BE2C (cell line): Measurements from ENCODE around the gene FCSK.
"Not testable (repeated sequence)": the region's sequence is repeated elsewhere in the genome, so short reads cannot be mapped to it uniquely, and the experiment has no call there.

Source experiments
- DNase-seq: peaks from one replicate; pipeline ENCODE4 v3.0.0-alpha.2; 2020
- H3K27me3 ChIP-seq: fragments of 250-450 bp; sonication (Bioruptor Pico); 2 replicates; pipeline ENCODE4 v1.5.1; 2020; ENCODE audit warnings: mild to moderate bottlenecking
- H3K36me3 ChIP-seq: fragments of 250-450 bp; sonication (Bioruptor Pico); 2 replicates; pipeline ENCODE4 v1.5.1; 2020; ENCODE audit warnings: mild to moderate bottlenecking
- H3K4me1 ChIP-seq: fragments of 250-450 bp; sonication (Bioruptor Pico); 2 replicates; pipeline ENCODE4 v1.5.1; 2020
- H3K4me3 ChIP-seq: 2 replicates; pipeline ENCODE4 v1.5.1; 2011; ENCODE audit warnings: low read depth, low read length
- H3K9me3 ChIP-seq: fragments of 250-450 bp; sonication (Bioruptor Pico); 2 replicates; pipeline ENCODE4 v1.5.1; 2020
- CTCF ChIP-seq: IDR thresholded peaks from 2 replicates; pipeline ENCODE4 v1.5.1; 2012; ENCODE audit warnings: mild to moderate bottlenecking, low read depth, low read length

Gene FCSK

GRCh38 chr16:70523076-70523742, 68.8 kb downstream of the FCSK start, which contains the start of gene COG4:
COG4 (minus strand) TSS chr16:70523554; CDS start chr16:70523543, 11 bp downstream.
- Histone ChIP-seq H3K4me3 (peak within 1 kb of the TSS; percentile 92), H3K4me1 (peaks cover 11% of the 10 kb centered on the region), H3K27me3 (no peaks in the 10 kb centered on the region), H3K36me3 (peaks cover 30% of the 10 kb centered on the region), H3K9me3 (no peaks in the 10 kb centered on the region)
- no peak for TF ChIP-seq CTCF
- DNase-seq: peak; percentile 93

DNA sequence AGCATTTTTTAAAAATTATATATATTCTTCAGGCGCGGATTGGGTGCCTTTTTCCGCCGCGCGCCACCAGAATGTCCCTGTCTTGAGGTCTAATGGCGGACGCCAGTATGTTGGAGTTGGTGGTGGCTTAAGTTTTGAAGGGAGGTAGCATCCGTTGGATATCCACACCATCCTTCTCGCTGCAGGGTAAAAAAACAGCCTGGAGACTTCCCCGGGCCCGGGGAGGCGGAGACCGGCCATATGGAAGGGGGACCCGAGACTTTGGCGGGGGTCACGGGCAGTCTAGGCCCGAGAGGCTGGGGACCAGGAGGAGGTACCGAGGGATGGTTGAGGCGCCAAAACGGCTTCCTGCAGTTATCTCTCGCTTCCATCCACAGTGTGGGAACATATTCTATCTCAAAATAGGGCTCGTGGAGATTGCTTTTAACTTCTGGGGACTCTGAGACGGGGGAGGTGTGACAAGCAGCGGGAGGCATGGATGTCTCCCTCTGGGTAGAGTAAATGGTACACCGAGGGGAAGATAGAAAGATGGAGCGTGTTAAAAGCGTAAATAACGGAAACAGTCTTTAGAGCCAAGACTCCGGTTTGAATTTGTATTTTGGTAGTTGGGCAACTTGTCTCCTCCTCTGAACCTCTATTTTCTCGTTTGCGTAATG, 69.5 kb downstream of the FCSK start, which contains the start of gene SF3B3:
TSS of gene SF3B3 (plus strand) at position 74 of the 656 bp plus-strand sequence. CDS start 2,841 bp downstream, outside the sequence.
- no peak for TF ChIP-seq CTCF
- H3K4me3 ChIP-seq: peak within 1 kb of the TSS; percentile 92
- peaks cover 35% of the 10 kb centered on the region for H3K36me3 ChIP-seq
- peaks cover 11% of the 10 kb centered on the region for H3K4me1 ChIP-seq
- peak; percentile 70 for DNase-seq
- H3K9me3 ChIP-seq: no peaks in the 10 kb centered on the region
- no peaks in the 10 kb centered on the region for H3K27me3 ChIP-seq

GRCh38 chr16:70524399-70524825, 70.0 kb downstream of the FCSK start:
- Histone ChIP-seq H3K4me1 (peaks cover 11% of the 10 kb centered on the region), H3K36me3 (peaks cover 41% of the 10 kb centered on the region), H3K4me3 (peak overlapping the region; percentile 92)
- H3K9me3 ChIP-seq, H3K27me3 ChIP-seq: not testable (repeated sequence)
- DNase-seq: peak; percentile 36

DNA sequence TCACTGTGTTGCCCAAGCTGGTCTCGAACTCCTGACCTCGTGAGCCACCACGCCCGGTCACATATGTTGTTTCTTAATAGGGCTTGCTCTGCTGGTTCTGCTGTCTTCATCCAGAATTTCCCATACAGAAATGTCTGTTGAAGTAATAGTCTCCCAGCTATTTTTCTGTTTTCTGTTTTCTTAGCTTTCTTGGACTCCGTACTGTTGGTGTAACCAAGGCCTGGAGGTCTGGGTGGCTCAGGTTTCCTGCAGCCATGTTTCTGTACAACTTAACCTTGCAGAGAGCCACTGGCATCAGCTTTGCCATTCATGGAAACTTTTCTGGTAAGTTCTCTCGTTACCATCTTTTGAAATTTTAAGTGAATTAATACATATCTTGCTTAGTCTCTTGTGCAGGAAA, 72.0 kb downstream of the FCSK start:
- Histone ChIP-seq H3K27me3 (no peaks in the 10 kb centered on the region), H3K4me3 (peak overlapping the region; percentile 27), H3K36me3 (peaks cover 60% of the 10 kb centered on the region), H3K9me3 (no peaks in the 10 kb centered on the region), H3K4me1 (peaks cover 11% of the 10 kb centered on the region)
- DNase-seq: no peak
- no peak for TF ChIP-seq CTCF

- no peak for TF ChIP-seq CTCF
Observed at GRCh38 chr16:70527315-70527996, 73.1 kb downstream of the FCSK start.

GRCh38 chr16:70529051-70529777, 74.8 kb downstream of the FCSK start:
- Histone ChIP-seq H3K9me3 (no peaks in the 10 kb centered on the region), H3K4me3 (peak overlapping the region; percentile 12; the same call in 1 of the 2 replicates), H3K36me3 (peaks cover 86% of the 10 kb centered on the region), H3K4me1 (peaks cover 9% of the 10 kb centered on the region), H3K27me3 (no peaks in the 10 kb centered on the region)
- DNase-seq: no peak
- TF ChIP-seq CTCF: peak; percentile 59

More at GRCh38 chr16:70527315-70527996, 73.1 kb downstream of the FCSK start:
- peak overlapping the region; percentile 27 for H3K4me3 ChIP-seq
- peaks cover 70% of the 10 kb centered on the region for H3K36me3 ChIP-seq
- DNase-seq: no peak
- no peaks in the 10 kb centered on the region for H3K27me3 ChIP-seq
- H3K4me1 ChIP-seq: peaks cover 9% of the 10 kb centered on the region
- H3K9me3 ChIP-seq: no peaks in the 10 kb centered on the region
